ENCODE measurements around the gene COX17. TPM values are rescaled to one million over a fixed set of nuclear protein-coding genes. Genes with fewer than 3 reads are reported as not detected.

Gene COX17
- polyA plus RNA-seq, 5 donors = 29.5 to 40.3 (median 31.7) TPM

- DNase-seq = no peak
These were observed 382 bp upstream of the COX17 start for GRCh38 chr3:119677641-119677934.

- DNase-seq = no peak
These were observed 1.2 kb downstream of the COX17 start for GRCh38 chr3:119676020-119676419.

- DNase-seq = no peak
These were observed 1.9 kb downstream of the COX17 start for GRCh38 chr3:119675188-119675874.

GRCh38 chr3:119673875-119674274 is 3.3 kb downstream of the COX17 start:
- no peak for DNase-seq

- no peak for DNase-seq
These were observed 4.4 kb downstream of the COX17 start for GRCh38 chr3:119672776-119673175.

GRCh38 chr3:119669906-119670570 is 7.2 kb downstream of the COX17 start:
- DNase-seq = no peak

- no peak for DNase-seq
These were observed 11.1 kb downstream of the COX17 start for GRCh38 chr3:119665954-119666559.

GRCh38 chr3:119664850-119665379 is 12.3 kb downstream of the COX17 start:
- no peak for DNase-seq

GRCh38 chr3:119664370-119664769 is 12.8 kb downstream of the COX17 start:
- no peak for DNase-seq

GRCh38 chr3:119663885-119664284 is 13.3 kb downstream of the COX17 start:
- no peak for DNase-seq

GRCh38 chr3:119662604-119663373 is 14.4 kb downstream of the COX17 start:
- DNase-seq = no peak

GRCh38 chr3:119660474-119661440 is 16.4 kb downstream of the COX17 start, which contains the start of gene POPDC2:
POPDC2 (minus strand) TSS chr3:119660589; CDS start chr3:119660423, 166 bp downstream.
- no peak for DNase-seq

GRCh38 chr3:119659606-119660291 is 17.5 kb downstream of the COX17 start:
- no peak for DNase-seq

- no peak for DNase-seq
These were observed 18.2 kb downstream of the COX17 start for GRCh38 chr3:119658994-119659393.

- no peak for DNase-seq
These were observed 19.1 kb downstream of the COX17 start for GRCh38 chr3:119657887-119658702.

GRCh38 chr3:119653876-119654275 is 23.3 kb downstream of the COX17 start:
- DNase-seq = no peak

GRCh38 chr3:119652306-119653033 is 24.7 kb downstream of the COX17 start:
- no peak for DNase-seq

GRCh38 chr3:119649761-119650160 is 27.4 kb downstream of the COX17 start:
- no peak for DNase-seq

All from right lung (tissue), 5 donors.